NCI-H2171 (cell line): ENCODE data around the gene TPCN2.

Experiments used
- DNase-seq: peaks from one replicate; lab custom pipeline; 2025; lab: John Stamatoyannopoulos, UW

The TPCN2 gene

GRCh38 chr11:69152733-69153421 is 104.1 kb downstream of the TPCN2 start:
- DNase-seq: no peak

DNA sequence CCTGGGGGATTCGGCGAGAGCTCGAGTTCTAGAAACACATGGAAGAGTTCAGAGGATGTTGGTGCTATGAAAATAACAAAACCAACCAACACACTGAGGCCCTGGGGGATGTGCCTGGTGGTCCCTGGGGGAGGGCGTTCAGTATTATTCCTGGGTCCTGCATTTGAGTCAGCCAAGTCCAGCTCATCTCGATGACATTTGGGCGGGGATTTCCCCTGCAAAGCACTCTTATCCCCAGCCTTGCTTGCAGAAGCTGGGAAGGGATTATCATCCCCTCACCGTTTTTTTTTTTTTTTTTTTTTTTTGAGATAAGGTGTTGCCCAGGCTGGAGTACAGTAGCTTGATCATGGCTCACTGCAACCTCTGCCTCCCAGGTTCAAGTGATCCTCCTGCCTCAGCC is 104.9 kb downstream of the TPCN2 start:
- no peak for DNase-seq

GRCh38 chr11:69154211-69154913 is 105.6 kb downstream of the TPCN2 start:
- no peak for DNase-seq

- no peak for DNase-seq
These were observed 106.2 kb downstream of the TPCN2 start for GRCh38 chr11:69154938-69155301.

DNA sequence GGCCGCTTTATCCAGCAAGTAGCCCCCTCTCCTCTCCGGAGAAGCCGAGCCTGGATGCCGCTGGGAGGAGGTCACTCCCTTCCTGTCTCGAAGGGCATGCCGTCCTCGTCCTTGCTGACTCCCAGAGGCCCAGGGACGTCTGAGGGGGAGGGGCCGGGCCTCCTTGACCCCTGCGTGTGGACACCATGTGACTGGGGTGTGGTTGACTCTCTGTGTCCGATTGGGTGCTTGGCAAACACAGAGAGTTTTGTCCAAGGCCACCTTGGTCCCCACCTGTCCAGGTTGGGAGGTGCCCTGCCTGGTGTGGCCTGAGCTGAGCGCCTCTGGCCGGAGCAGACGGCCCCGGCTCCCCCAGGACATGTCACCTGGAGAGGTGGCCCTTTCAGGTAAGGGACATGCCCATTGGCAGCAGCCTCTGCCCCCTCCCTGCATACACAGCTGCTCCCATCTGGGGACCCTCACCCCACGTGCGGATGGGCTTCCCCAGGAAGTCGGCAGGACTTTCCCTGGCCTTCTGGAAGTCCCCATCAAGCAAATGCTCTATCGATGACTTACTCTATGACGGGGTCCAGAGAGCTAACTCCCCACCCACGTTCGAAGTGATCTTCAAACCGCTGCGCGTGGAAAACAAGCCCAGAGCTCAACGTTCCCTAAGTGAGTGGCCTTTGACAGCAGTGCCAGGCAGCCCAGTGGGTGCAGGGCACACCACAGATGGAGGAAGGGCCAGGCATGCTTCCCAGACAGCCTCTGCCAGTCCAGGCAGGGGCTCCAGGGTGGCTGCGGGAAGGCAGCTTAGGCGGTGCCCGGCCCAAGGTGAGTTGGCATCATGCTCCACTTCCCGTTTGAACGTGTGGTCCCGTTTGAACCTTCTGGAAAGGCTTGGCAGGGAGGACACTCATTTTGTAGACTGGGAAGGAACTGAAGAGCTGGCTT is 106.8 kb downstream of the TPCN2 start, which contains the start of gene SMIM38:
TSS of gene SMIM38 (plus strand) at position 634 of the 933 bp plus-strand sequence. CDS start 1,912 bp downstream, outside the sequence.
- no peak for DNase-seq

GRCh38 chr11:69156235-69156639 is 107.5 kb downstream of the TPCN2 start:
- DNase-seq: no peak

GRCh38 chr11:69156673-69157155 is 108.0 kb downstream of the TPCN2 start:
- DNase-seq: no peak

GRCh38 chr11:69157156-69157821 is 108.6 kb downstream of the TPCN2 start:
- no peak for DNase-seq

- DNase-seq: no peak
These were observed 109.1 kb downstream of the TPCN2 start for GRCh38 chr11:69157822-69158231.

DNA sequence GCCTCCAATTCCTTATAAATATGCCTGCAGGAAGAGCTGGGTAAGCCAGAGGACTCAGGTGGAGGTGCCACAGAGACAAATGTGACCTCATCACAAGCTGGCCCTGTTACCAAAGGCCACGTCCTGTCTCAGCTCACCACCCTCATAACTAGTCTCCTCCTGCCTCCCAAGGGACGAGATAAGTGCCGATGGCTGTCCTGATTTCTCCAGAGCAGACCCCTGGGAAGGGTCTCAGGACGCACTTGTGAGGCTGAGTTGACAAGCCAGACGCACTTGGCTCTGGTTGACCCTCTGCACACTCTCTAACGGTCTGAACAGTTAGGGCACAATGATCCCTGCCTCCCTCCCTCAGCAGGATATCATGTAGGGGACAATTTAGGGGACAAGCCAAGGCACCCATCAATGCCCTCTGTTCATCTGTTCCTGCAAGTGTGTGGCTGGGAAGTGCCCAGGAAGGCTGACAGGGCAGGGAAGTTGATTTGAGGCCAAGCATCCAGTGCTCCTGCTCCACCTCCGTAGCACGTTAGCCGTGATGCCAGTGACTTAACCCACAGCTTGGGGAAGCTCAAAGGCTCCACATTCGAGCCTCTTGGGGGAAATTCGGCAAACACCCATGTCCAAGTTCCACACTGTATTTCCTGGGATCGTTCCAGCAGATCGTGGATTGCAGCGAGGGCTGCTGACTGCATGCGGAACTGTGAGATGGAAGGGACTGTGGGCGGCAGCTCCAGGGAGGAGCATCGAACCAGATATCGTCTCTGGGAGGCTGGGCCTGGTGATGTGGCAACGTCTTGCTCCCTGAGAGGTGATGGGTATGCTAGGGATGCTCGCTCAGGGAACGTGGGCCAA is 109.8 kb downstream of the TPCN2 start:
- DNase-seq: no peak

DNA sequence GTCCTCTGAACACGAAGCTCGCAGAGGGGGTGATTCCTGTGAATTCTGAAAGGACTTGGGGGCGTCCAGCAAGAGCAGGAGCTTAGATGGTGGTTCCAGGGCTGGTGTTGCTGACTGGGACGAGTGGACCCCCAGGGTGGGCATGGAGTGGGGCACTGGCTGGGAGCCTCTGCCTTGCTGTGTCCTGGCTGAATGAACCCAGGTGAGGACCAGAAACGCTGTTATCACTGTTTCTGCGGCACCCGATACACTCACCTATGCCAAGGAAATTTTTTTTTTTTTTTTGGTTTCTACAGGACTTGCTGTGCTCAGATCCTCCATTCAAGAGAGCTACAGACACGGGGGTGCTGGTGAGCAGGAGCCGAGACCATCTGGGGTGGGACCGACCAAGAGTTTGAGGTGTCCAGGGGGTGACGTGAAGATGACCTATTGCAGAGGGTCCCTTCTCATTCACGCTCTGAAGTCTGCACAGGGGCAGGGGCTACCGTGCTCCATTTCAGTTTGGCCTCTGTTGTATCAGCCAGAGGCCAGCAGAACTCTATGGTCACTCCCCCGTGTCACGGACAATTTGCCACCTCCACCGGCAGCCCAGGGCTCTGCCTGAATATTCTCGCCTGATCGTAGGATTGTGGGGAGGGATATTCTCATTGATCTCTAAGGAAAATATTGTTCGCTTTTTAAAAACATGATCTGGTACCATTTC is 110.6 kb downstream of the TPCN2 start:
- DNase-seq: no peak

DNA sequence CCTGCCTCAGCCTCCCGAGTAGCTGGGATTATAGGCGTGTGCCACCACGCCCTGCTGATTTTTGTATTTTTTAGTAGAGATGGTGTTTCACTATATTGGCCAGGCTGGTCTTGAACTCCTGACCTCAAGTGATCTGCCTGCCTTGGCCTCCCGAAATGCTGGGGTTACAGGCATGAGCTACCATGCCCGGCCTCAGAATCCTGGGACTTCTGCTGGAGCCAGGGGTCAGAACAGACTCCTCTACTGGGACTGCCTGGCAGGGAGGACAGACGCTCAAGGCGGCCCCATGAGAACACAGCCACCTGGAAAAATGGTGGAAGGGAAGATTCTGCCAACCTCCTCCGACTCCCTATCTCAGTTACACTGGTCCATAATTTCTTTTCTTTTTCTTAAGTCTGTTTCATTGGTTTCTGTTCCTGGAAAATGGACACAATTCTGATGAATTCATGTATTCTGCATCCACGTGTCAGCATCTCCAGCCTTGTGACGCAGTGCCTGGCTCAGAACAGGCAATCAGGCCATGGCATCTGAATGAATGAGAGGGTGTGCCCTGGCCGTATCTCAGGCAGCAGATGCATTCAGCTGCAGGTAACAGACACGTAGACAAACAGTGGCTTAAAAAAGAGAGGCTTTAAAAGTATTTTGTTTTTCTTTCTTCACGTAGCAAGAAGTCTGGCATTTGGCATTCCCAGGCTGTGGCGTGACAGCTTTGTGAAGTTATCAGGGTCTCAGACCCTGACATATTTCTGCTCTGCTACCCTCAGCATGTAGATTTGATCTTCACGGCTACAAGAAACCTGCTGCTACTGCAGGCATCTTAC is 111.8 kb downstream of the TPCN2 start:
- DNase-seq: no peak

DNA sequence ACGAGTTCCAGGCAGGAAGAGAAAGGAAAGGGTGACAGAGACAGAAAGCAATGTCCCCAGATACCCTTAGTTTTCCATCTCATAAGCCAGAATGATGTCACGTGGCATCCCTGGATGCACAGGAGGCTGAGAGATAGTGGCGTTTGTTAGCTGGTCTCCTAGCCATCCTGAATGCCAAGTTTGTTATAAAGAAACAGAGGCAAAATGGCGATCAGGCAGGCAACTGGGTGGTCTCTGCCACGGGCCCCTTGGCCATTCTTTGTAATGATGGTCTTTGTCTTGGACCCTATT is 112.3 kb downstream of the TPCN2 start:
- DNase-seq: no peak

- DNase-seq: no peak
These were observed 113.8 kb downstream of the TPCN2 start for GRCh38 chr11:69162505-69162904.

GRCh38 chr11:69163842-69164241 is 115.1 kb downstream of the TPCN2 start:
- no peak for DNase-seq

DNA sequence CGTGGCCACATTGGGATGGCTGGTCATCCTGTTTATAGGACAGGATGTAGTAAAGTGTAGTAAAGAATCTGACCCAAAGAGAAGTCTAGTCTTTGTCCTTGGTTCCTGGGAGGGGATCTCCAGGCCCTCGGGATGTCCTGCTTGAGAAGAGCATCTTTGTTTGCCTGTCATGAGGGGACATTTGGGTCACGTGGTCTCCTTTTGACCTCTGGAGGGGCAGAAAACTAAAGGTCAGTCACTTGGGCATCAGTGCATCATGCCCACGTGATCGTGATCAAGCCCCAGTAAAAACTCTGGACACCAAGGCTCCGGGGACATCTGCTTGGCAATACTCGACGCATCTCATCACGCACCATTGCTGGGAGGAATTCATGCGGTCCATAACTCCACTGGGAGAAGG is 116.1 kb downstream of the TPCN2 start:
- DNase-seq: no peak

GRCh38 chr11:69165775-69166174 is 117.0 kb downstream of the TPCN2 start:
- DNase-seq: no peak

GRCh38 chr11:69166218-69167115 is 117.7 kb downstream of the TPCN2 start:
- DNase-seq: no peak
